ENCODE data around the gene MCM3. TPM values are rescaled to one million over a fixed set of nuclear protein-coding genes. Genes with fewer than 3 reads are reported as not detected.
A peak's percentile ranks its signal among the peaks of the same experiment; 100 is the strongest.

The MCM3 gene
- polyA plus RNA-seq, 1 donor from 2014 or later: 56.1 TPM

DNA sequence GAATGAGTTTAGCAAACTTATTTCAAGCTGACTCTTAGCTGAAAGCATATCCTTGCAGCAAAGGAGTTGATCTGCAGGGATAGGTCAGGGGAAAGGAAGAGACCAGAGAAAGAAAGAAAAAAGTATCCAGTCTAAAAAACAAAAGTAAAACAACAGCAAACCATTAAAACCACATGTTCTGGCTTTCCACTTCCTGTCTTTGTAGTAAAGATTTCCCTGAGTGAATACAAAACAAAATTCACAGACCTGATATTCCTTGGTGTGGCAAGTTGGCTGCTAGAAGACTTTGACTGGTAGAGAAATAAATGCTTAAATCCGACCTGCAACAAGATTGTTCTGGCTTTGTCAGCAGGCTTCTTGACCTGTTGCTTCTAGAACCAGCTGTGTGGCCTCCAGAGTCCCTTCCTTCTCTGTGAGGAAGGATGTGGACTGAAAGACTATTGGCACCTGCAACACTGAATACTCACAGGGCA, 23.4 kb upstream of the MCM3 start:
- Mint-ChIP-seq H3K27ac (peak overlapping the region; percentile 93 to 98 (median 95)), H3K9me3 (no peaks in the 10 kb centered on the region), H3K4me3 (peak overlapping the region; percentile 31 to 87 (median 73)), H3K36me3 (no peaks in the 10 kb centered on the region), H3K27me3 (no peaks in the 10 kb centered on the region), H3K4me1 (peaks cover 52 to 54% (median 54%) of the 10 kb centered on the region in 3 donors)

DNA sequence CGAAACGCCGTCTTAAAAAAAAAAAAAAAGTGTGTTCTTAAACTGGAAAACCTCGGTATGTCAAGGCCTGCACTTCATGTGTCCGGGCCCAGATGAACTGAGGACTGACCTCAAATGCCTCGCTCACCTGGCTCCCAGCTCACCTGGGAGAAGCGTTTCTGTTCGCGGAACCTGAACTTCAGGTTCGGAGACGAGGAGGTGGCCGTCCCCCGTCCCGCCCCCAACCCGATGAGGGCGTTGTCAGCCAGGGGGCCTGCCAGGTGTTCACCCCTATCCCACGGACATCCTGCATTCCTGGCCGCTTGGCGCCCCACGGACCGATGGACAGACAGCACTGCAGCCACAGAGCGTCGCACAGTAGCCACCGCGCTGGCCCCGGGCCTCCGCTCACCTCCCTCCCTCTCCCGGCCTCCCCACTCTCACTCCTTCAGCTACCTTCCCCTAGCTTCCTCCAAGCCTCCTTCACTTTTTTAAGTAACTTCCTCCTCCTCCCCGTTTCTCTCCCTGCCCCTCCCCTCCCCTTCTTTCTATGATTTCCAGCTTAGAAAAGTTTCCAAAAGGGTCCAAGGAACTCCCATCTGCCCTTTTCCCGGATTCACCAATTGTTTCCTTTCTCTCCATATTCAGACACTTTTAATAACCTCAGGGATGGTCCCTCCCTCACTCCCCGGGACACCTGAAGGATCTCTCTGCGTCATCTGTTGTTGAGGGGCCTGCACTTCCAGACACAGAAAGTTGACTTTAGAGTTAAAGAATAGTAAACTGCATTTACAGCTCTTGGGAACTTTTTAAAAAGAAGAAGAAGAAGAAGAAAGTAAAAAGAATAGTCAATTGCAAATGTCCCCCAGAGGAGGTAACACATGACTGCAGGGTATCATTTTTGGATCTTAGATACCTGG, 22.7 kb upstream of the MCM3 start:
- H3K27me3 Mint-ChIP-seq: no peaks in the 10 kb centered on the region
- H3K27ac Mint-ChIP-seq: peak overlapping the region; percentile 95 to 100 (median 98)
- H3K4me1 Mint-ChIP-seq: peaks cover 50 to 57% (median 57%) of the 10 kb centered on the region in 3 donors
- H3K4me3 Mint-ChIP-seq: peak overlapping the region; percentile 31 to 87 (median 73)
- no peaks in the 10 kb centered on the region for H3K36me3 Mint-ChIP-seq
- no peaks in the 10 kb centered on the region for H3K9me3 Mint-ChIP-seq

DNA sequence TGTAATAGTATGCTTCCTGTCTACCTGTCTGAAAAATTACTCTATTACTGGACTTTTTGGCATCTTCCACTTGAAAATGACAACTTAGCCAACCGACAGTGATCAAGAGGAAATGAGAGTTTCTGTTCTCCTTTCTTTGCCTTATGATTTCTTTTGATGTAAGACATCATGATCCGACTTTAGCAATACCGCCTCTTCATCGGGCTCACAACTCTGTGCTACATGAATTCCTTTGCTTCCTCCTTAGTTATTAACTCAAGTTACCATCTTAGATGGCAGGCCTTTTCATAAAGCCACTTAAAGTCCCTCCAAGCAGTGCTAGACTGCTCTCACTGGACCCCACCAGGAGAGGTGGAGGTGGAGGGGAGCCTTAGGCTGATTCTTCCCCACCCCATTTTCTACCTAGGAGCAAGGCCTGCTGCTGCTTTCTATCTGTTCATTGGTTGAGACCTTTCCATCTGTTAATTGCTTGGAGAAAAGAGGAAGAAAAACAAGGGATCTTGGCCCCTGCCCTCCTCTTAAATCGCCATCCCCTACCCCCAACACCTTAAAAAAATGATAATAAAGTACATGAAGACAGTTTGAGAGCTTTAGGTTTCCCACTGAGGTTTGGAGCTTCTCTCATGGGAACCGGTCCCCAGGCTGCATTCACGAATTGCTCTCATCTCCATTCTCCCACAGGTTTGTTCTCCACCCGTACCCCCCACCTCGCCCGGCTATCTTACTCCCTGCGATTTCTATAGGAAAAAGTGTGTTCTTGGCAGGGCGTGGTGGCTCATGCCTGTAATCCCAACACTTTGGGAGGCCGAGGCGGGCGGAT, 21.6 kb upstream of the MCM3 start:
- Mint-ChIP-seq H3K9me3 (no peaks in the 10 kb centered on the region), H3K27ac (peak overlapping the region; percentile 92 to 100 (median 98)), H3K27me3 (no peaks in the 10 kb centered on the region), H3K4me1 (peaks cover 50 to 57% (median 57%) of the 10 kb centered on the region in 3 donors), H3K4me3 (peak overlapping the region; percentile 49 to 84 (median 65)), H3K36me3 (no peaks in the 10 kb centered on the region)

DNA sequence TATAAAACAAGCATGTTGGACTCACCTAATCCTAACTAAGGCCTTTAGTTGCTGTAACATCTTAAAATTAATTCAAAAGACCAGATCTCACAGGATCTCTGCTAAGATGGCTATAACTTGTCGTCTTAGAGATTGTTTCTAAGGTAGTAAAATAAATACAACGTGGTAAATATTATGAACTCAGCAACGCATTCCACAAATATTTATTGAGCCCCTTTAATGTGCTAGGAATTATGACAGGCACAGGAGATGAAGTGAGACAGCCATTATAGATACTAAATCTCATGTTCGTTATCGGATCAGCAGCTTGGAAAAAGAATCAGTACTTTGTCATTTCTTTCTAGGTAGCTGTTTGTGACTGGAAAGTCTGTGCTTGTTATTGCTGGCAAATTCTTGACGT, 20.9 kb upstream of the MCM3 start:
- peaks cover 50 to 55% (median 54%) of the 10 kb centered on the region in 3 donors for H3K4me1 Mint-ChIP-seq
- H3K27ac Mint-ChIP-seq: peak overlapping the region; percentile 92 to 100 (median 98)
- no peaks in the 10 kb centered on the region for H3K27me3 Mint-ChIP-seq
- peak overlapping the region; percentile 49 to 84 (median 65) for H3K4me3 Mint-ChIP-seq
- H3K9me3 Mint-ChIP-seq: peaks cover 0 to 2% (median 0%) of the 10 kb centered on the region in 3 donors
- H3K36me3 Mint-ChIP-seq: no peaks in the 10 kb centered on the region

DNA sequence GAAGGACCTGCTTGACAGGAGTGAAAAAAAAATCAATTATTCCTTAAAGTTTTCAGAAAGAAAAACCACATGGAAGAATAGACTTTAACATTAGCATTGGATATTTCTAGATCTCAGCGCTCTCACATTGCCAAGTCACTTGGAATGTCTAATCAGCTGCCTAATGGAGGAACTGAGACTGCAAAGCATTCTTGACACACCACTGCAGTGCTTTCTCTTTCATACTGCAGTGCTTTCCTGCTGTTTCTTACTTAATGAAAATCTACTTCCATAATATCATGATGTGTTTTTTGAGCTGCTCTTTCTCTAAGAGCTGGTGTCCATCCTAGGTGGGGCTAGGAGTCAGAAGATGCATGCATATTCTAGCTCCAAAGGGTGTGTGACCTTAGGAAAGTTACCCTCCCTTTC, 20.4 kb upstream of the MCM3 start:
- peak overlapping the region; percentile 92 to 100 (median 98) for H3K27ac Mint-ChIP-seq

DNA sequence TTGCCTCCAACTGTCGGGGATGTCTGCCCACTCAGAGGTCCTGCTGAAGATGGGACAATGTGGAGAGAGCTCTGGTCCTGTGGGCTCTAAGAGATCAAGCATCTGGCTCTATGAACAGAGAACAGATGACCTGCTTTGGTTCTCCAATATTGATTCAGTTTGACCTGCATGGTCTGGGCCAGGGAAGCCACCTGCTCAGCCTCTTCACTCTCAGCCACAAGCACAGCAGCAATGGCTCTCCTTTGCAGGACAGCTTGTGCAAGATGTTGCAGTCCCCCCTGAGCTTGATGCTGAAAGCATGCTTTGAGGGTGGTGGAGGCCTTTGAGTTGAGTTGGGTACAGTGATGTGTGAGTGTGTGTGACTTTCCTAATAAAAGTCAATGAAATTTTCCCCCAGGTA, 18.6 kb upstream of the MCM3 start:
- no peaks in the 10 kb centered on the region for H3K27me3 Mint-ChIP-seq
- H3K4me1 Mint-ChIP-seq: peaks cover 46 to 48% (median 47%) of the 10 kb centered on the region in 3 donors
- peak overlapping the region; percentile 60 to 86 (median 81) for H3K27ac Mint-ChIP-seq
- peak overlapping the region in 2 of 4 donors; percentile 39 to 61 for H3K4me3 Mint-ChIP-seq
- H3K9me3 Mint-ChIP-seq: peaks cover 0 to 2% (median 0%) of the 10 kb centered on the region in 3 donors
- no peaks in the 10 kb centered on the region for H3K36me3 Mint-ChIP-seq

More for the DNA sequence above, 20.4 kb upstream of the MCM3 start:
- no peaks in the 10 kb centered on the region for H3K27me3 Mint-ChIP-seq
- peaks cover 0 to 2% (median 0%) of the 10 kb centered on the region in 3 donors for H3K9me3 Mint-ChIP-seq
- H3K4me1 Mint-ChIP-seq: peaks cover 47 to 55% (median 53%) of the 10 kb centered on the region in 3 donors
- H3K4me3 Mint-ChIP-seq: peak overlapping the region; percentile 49 to 84 (median 65)
- no peaks in the 10 kb centered on the region for H3K36me3 Mint-ChIP-seq

DNA sequence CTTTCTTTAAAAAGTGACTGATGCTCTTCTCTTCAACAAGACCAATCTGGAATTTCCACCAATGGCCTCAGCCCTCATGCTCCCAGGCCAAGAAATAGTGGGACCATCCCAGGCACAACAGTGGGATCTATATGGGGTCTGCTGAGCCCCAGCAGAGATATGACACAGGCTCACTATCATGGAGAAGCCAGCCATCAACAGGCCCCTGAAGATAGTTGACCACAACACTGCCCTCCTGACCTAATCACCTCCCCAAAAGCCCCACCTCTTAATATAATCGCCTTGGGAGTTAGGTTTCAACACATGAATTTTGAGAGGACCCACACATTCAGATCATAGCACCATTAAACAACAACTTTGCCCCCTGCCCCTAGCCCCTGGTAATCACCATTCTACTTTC, 16.8 kb upstream of the MCM3 start:
- Mint-ChIP-seq H3K4me3 (no peak overlapping the region), H3K4me1 (peaks cover 48 to 54% (median 48%) of the 10 kb centered on the region in 3 donors), H3K27ac (peak overlapping the region in 2 of 3 donors; percentile 2 to 20)

DNA sequence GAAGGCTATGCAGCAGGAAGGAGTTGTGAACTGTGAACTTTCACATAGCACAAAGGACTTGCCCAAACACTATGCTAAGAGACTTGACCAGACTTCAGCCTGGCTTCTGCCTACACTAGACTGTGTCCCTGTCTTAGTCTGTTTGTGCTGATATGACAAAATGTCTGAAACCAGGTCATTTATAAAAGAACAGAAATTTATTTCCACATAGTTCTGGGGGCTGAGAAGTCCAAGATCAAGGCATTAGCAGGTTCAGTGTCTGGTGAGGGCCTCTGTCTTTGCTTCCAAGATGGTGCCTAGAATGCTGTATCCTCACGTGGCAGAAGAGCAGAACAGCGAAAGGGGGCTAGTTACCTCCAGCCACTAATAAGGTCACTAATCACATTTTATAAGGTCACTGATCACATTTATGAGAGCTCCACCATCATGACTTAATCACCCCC, 16.0 kb upstream of the MCM3 start:
- no peak overlapping the region for H3K27ac Mint-ChIP-seq
- peaks cover 44 to 50% (median 45%) of the 10 kb centered on the region in 3 donors for H3K4me1 Mint-ChIP-seq
- H3K4me3 Mint-ChIP-seq: no peak overlapping the region
- no peaks in the 10 kb centered on the region for H3K36me3 Mint-ChIP-seq
- no peaks in the 10 kb centered on the region for H3K27me3 Mint-ChIP-seq
- H3K9me3 Mint-ChIP-seq: peaks cover 0 to 2% (median 2%) of the 10 kb centered on the region in 3 donors

More for the DNA sequence above, 16.8 kb upstream of the MCM3 start:
- Mint-ChIP-seq H3K27me3 (no peaks in the 10 kb centered on the region), H3K9me3 (peaks cover 0 to 2% (median 2%) of the 10 kb centered on the region in 3 donors), H3K36me3 (no peaks in the 10 kb centered on the region)

DNA sequence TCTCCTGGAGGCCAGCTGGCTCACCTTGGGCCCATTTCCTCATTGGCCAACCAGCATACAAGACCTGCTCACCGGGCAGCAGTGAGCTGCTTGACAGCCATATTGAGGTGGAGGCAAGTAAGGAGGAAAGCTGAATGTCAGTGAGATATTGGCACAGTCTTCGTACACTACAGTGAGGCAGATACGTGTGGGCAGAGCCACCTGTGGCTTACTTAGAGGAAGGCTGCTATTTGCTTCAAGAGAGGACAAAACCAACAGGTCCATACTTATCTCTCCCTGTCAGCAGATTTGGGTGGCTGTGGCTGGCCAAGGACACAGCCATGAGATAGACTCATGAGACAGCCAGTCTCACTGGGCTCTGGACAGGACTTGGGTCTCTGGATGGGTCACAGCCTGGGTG, 15.1 kb upstream of the MCM3 start:
- H3K27ac Mint-ChIP-seq: peak overlapping the region in 1 of 3 donors; percentile 52
- peak overlapping the region in 1 of 4 donors; percentile 3 for H3K4me3 Mint-ChIP-seq
- H3K4me1 Mint-ChIP-seq: peaks cover 35 to 41% (median 38%) of the 10 kb centered on the region in 3 donors
- H3K36me3 Mint-ChIP-seq: no peaks in the 10 kb centered on the region
- H3K9me3 Mint-ChIP-seq: peaks cover 0 to 2% (median 2%) of the 10 kb centered on the region in 3 donors
- no peaks in the 10 kb centered on the region for H3K27me3 Mint-ChIP-seq

DNA sequence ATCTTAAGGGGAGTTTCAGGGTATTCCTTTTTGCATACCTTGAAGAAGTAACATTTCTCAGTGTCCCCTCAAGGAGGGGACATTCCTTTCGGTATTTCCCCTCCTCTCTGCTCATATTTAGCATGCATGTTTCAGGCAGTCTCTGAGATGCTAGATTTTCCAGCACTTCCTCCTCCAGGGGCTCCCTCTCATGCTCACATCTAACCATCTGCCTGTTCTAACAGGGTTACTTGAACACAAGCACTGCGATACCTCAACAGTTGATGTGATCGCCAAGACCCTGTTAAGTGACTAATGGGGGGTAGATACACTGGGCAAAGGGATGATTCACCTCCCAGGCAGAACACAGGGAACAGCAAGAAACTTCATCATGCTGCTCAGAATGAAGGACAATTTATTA, 12.9 kb upstream of the MCM3 start:
- Mint-ChIP-seq H3K9me3 (peaks cover 0 to 2% (median 2%) of the 10 kb centered on the region in 3 donors), H3K4me1 (peaks cover 20 to 23% (median 21%) of the 10 kb centered on the region in 3 donors), H3K27ac (peak overlapping the region; percentile 30 to 97 (median 86)), H3K4me3 (peak overlapping the region; percentile 13 to 96 (median 80)), H3K27me3 (no peaks in the 10 kb centered on the region), H3K36me3 (no peaks in the 10 kb centered on the region)

DNA sequence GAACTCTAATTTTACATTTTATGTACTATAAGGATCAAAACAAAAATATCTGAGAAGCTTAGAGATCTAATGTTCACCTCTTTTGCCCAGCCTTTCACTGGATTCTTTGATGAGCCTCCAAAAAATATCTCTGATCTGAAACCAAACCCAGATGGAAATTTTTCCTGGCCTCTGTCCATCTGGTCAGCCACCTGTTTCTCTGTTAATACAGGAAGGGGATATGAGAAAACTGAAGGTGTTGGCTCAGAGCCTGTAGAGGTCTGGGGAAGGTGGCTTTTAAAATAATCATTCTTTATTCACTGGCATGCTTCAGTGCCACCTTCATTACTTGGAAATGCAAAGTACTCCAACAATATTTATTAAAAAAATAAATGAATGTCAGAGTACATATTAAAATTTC, 8.5 kb upstream of the MCM3 start:
- Mint-ChIP-seq H3K27me3 (no peaks in the 10 kb centered on the region), H3K36me3 (peaks cover 1% of the 10 kb centered on the region), H3K9me3 (peaks cover 0 to 2% (median 0%) of the 10 kb centered on the region in 3 donors), H3K27ac (no peak overlapping the region), H3K4me3 (no peak overlapping the region), H3K4me1 (peaks cover 17 to 19% (median 19%) of the 10 kb centered on the region in 3 donors)

DNA sequence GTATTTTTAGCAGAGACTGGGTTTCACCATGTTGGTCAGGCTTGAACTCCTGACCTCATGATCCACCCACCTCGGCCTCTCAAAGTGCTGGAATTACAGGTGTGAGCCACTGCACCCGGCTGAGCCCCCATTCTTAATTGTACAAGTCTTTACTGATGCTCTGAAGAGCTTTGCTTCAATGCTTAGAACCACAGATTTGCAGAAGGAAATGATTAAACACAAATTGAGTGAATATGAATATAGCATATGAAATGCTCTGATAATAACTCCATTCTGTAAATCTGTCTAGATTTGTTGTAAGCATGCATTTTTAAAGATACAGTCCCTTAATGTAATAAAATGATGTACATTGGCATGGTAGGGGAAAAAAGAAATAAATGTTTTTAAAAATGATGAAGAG, 4.3 kb upstream of the MCM3 start:
- Mint-ChIP-seq H3K27ac (no peak overlapping the region), H3K9me3 (no peaks in the 10 kb centered on the region), H3K27me3 (no peaks in the 10 kb centered on the region), H3K4me1 (peaks cover 5 to 8% (median 6%) of the 10 kb centered on the region in 3 donors), H3K4me3 (peak overlapping the region in 1 of 4 donors; percentile 23), H3K36me3 (peaks cover 1% of the 10 kb centered on the region)

DNA sequence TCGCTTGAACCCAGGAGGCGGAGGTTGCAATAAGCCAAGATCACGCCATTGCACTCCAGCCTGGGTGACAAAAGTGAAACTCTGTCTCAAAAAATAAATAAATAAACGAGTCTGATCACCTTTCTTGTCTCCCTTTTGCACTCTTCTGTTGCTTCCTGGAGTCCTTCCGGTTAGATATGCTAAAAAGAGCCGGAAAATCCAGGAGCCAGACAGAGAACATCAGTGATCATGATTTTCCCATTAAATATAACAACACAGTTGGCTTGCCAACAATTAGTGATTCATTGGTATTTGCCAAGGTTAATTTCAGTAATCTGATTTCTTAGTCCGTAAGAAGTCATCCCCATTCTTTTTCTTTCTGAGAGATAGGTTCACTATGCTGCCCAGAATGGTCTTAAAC, 3.7 kb upstream of the MCM3 start:
- Mint-ChIP-seq H3K36me3 (peaks cover 1% of the 10 kb centered on the region), H3K4me1 (peaks cover 9 to 12% (median 10%) of the 10 kb centered on the region in 3 donors), H3K27me3 (no peaks in the 10 kb centered on the region), H3K9me3 (no peaks in the 10 kb centered on the region), H3K27ac (no peak overlapping the region), H3K4me3 (no peak overlapping the region)

DNA sequence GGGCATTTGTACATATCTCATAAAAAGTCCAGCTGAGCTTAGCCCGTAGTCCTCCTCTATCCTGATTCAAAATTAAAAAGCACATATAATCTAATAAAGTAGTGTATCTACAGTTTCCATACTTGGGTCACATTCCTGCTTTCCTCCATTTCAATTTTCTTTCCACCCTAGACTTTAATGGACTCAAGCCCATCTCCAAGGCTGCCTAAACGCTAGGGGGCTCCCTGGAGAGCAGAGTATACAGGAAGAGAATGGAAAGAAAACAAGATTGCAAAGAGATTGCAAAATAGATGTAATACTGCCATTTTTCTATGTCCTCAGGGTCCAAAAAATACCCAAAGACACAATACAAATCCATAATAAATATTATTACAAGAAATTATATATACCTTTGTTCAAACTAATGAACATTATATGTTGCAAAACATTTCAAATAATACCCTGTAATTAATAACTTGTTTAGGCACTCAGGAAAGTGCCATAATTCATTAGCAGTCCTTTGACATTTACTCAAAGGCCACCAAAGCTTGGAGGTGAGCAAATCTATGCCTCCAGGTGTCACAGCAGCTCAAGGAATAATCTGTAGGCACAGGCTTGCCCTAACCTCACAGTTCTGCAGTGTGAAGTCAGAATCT, 2.4 kb upstream of the MCM3 start:
- Mint-ChIP-seq H3K9me3 (no peaks in the 10 kb centered on the region), H3K27ac (peak overlapping the region in 1 of 3 donors; percentile 66), H3K4me1 (peaks cover 12 to 20% (median 13%) of the 10 kb centered on the region in 3 donors), H3K36me3 (peaks cover 1% of the 10 kb centered on the region), H3K27me3 (no peaks in the 10 kb centered on the region), H3K4me3 (peak overlapping the region in 2 of 4 donors; percentile 61 to 74)
